Measurements from ENCODE around the gene GRID1. TPM values are rescaled to one million over a fixed set of nuclear protein-coding genes. Genes with fewer than 3 reads are reported as not detected.

GRID1 gene
- total and polyA plus RNA-seq, 10 of the 15 experiments (the other 5 are each of a cell fraction or from before 2014, with no cell fraction given) = 0.04 to 0.62 (median 0.08) TPM; not detected in 5

- Histone ChIP-seq H3K4me2 (ENCODE audit: control insufficient read depth, insufficient read depth) (no peak overlapping the region), H3K4me1 (ENCODE audit: control insufficient read depth, insufficient read depth, low read length) (no peaks in the 10 kb centered on the region), H3K36me3 (ENCODE audit: control insufficient read depth in 2 of 2, insufficient read depth in 2 of 2, low read length in 1 of 2) (no peaks in the 10 kb centered on the region), H3K4me3 (no peak overlapping the region), H3K9me3 (replicated peaks; ENCODE audit: control insufficient read depth, insufficient read depth, low read length) (no peaks in the 10 kb centered on the region), H3K9ac (ENCODE audit: control insufficient read depth, insufficient read depth, low read length) (no peak overlapping the region), H3K79me2 (ENCODE audit: control insufficient read depth, insufficient read depth, low read length) (no peaks in the 10 kb centered on the region), H2AFZ (ENCODE audit: control insufficient read depth, low read depth, low read length) (no peak overlapping the region), H3K27me3 (replicated peaks in 1 of 2; ENCODE audit: control insufficient read depth in 2 of 2, insufficient read depth in 2 of 2, low read length in 1 of 2) (peaks cover 2 to 3% of the 10 kb centered on the region in 2 experiments; a peak in 3 of 4 replicates), H4K20me1 (ENCODE audit: control insufficient read depth, insufficient read depth) (no peaks in the 10 kb centered on the region), H3K27ac (ENCODE audit: control insufficient read depth, insufficient read depth) (no peak overlapping the region)
- FAIRE-seq (no peak), DNase-seq (ENCODE audit: low read depth, low spot score) (no peak), ATAC-seq (no peak)
- in situ Hi-C loops (cut with MboI) (no loop called here), intact Hi-C loops (cut with micrococcal nuclease; ENCODE audit: unreplicated experiment) (no loop called here)
- no TSS peak for BruUV-seq (replicated peaks)
- 55% methylated on average over 3 of the region's 3 CpGs for WGBS (ENCODE audit: insufficient coverage, insufficient replicate concordance, low lambda C conversion rate, missing lambda C conversion rate)
- RAD21 ChIA-PET (ENCODE audit: unreplicated experiment) = no interaction called here
- CTCF ChIA-PET = no interaction called here
- POLR2A ChIA-PET = no interaction called here
- SMC1A ChIA-PET (ENCODE audit: uncharacterized antibody, unreplicated experiment) = no interaction called here
- TF ChIP-seq IKZF1 (conservative IDR thresholded peaks at IDR 0.05) (no peak), ZBTB40 (IDR thresholded peaks at IDR 0.05; ENCODE audit: borderline replicate concordance) (no peak), MLLT1 (IDR thresholded peaks at IDR 0.05) (no peak), BRCA1 (IDR thresholded peaks at IDR 0.05; ENCODE audit: low read depth, low read length) (no peak), ZBTB4 (CRISPR knock-in tag; IDR thresholded peaks at IDR 0.05) (no peak), MXI1 (IDR thresholded peaks at IDR 0.05; ENCODE audit: low read depth, low read length) (no peak)
Observed at GRCh38 chr10:85857791-85858190, 508.8 kb downstream of the GRID1 start.
